ENCODE data around the gene CHST4. TPM values are rescaled to one million over a fixed set of nuclear protein-coding genes. Genes with fewer than 3 reads are reported as not detected.

Gene CHST4
- total RNA-seq, 1 experiment from 2014 or later: 5.9 TPM

DNA sequence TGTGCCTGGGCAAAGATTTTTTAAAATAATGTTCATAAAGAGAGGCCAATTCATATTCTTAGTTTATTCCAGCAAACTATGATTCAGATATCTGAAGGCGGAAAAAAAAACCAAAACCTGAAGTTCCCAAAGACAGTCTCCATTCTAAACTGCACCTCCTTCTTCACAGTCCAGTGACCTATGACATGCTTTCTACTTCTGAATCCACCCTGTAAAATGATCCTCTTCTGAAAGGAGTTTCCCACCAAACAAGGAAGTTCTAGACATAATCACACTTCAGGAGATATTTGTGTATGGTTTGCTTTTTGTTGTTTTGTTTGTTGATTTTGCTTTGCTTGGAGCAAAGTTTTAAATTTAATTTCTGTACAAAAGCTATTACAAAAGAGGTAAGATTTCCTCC lies 12.9 kb upstream of the CHST4 start:
- Histone ChIP-seq H3K23ac (ENCODE audit: insufficient read length, low read depth, low read length) (no peak overlapping the region), H3K14ac (ENCODE audit: insufficient read depth, low read length) (no peak overlapping the region), H3K27ac (ENCODE audit: insufficient read length, low read depth, low read length) (no peak overlapping the region), H2BK15ac (ENCODE audit: low read depth, low read length) (no peak overlapping the region), H2BK20ac (ENCODE audit: low read depth, low read length, poor library complexity, severe bottlenecking) (no peak overlapping the region), H2BK120ac (ENCODE audit: low read depth, low read length, poor library complexity, severe bottlenecking) (no peak overlapping the region), H2AK5ac (ENCODE audit: insufficient read length, low read length) (no peak overlapping the region), H3T11ph (ENCODE audit: low read length) (no peak overlapping the region), H4K20me1 (ENCODE audit: control insufficient read depth, insufficient read depth, insufficient read length) (no peaks in the 10 kb centered on the region), H4K5ac (ENCODE audit: insufficient read length, low read depth, low read length) (no peak overlapping the region), H3K27me3 (ENCODE audit: insufficient read depth, low read length) (no peaks in the 10 kb centered on the region), H4K8ac (replicated peaks; ENCODE audit: insufficient read length, low read depth, low read length) (no peak overlapping the region), H4K91ac (ENCODE audit: insufficient read length, low read depth, low read length) (no peak overlapping the region), H3K56ac (ENCODE audit: insufficient read length, low read depth, low read length) (no peak overlapping the region), H3K4me2 (ENCODE audit: insufficient read depth, insufficient read length, low read length) (no peak overlapping the region), H3K9me3 (ENCODE audit: control insufficient read depth, low read depth, low read length) (no peaks in the 10 kb centered on the region), H3K9ac (ENCODE audit: extremely low read depth, insufficient read length, low read length) (no peak overlapping the region), H3K79me2 (ENCODE audit: insufficient read depth, low read length) (no peaks in the 10 kb centered on the region), H2BK5ac (ENCODE audit: insufficient read length, low read length) (no peak overlapping the region), H2BK12ac (ENCODE audit: insufficient read length, low read depth, low read length) (no peak overlapping the region), H3K79me1 (ENCODE audit: insufficient read depth, low read depth, low read length, poor library complexity, severe bottlenecking) (no peaks in the 10 kb centered on the region), H2AFZ (ENCODE audit: low read length) (no peak overlapping the region), H3K23me2 (ENCODE audit: insufficient read length, low read depth, low read length, poor library complexity, severe bottlenecking) (no peaks in the 10 kb centered on the region), H3K4me1 (ENCODE audit: insufficient read depth, low read length) (peaks cover 3% of the 10 kb centered on the region; the same call in 1 of the 2 replicates), H3K18ac (ENCODE audit: insufficient read length, low read depth, low read length) (no peak overlapping the region), H3K4ac (ENCODE audit: low read depth, low read length) (no peak overlapping the region)
- TF ChIP-seq, protein P1, sequence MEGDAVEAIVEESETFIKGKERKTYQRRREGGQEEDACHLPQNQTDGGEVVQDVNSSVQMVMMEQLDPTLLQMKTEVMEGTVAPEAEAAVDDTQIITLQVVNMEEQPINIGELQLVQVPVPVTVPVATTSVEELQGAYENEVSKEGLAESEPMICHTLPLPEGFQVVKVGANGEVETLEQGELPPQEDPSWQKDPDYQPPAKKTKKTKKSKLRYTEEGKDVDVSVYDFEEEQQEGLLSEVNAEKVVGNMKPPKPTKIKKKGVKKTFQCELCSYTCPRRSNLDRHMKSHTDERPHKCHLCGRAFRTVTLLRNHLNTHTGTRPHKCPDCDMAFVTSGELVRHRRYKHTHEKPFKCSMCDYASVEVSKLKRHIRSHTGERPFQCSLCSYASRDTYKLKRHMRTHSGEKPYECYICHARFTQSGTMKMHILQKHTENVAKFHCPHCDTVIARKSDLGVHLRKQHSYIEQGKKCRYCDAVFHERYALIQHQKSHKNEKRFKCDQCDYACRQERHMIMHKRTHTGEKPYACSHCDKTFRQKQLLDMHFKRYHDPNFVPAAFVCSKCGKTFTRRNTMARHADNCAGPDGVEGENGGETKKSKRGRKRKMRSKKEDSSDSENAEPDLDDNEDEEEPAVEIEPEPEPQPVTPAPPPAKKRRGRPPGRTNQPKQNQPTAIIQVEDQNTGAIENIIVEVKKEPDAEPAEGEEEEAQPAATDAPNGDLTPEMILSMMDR (conservative IDR thresholded peaks at IDR 0.05): no peak
- Mint-ChIP-seq H3K36me3 (ENCODE audit: insufficient read depth in 1 of 3, low read depth in 3 of 3) (peaks cover 0 to 7% (median 4%) of the 10 kb centered on the region in 3 experiments; a peak in 3 of 7 replicates), H3K9me3 (peaks cover 7 to 9% of the 10 kb centered on the region in 2 experiments; a peak in 3 of 5 replicates), H3K4me3 (no peak overlapping the region), H3K27me3 (ENCODE audit: low read depth) (peaks cover 19% of the 10 kb centered on the region), H3K4me1 (peaks cover 10 to 13% of the 10 kb centered on the region in 2 experiments), H3K27ac (no peak overlapping the region)
- no CpG with 5 or more reads among the region's 1 CpG for WGBS (ENCODE audit: extremely low coverage, insufficient read length, low lambda C conversion rate)
- DNase-seq: no peak
